Activated naive CD4-positive, alpha-beta T cell treated with anti-CD3 and anti-CD28 coated beads, Interleukin-2, amount 10 ng/mL, durations not matched to agents 7 days and 5 days (primary cell): ENCODE results near the gene GHR.

ENCODE experiments used
- CTCF ChIA-PET: fragments of 350-600 bp; sonication (Branson Sonifier 250); formaldehyde crosslinking; loops from one replicate; lab custom pipeline; 2021; ENCODE audit warnings: antibody characterized with exemption; lab: Charles Lee
- DNase-seq: peaks from one replicate; pipeline ENCODE4 v3.0.0-alpha.2; 2020
- H3K27ac Mint-ChIP-seq: one replicate; pipeline ENCODE4 v1.8.0; 2021; ENCODE audit warnings: mild to moderate bottlenecking, moderate library complexity, mixed read lengths
- H3K27me3 Mint-ChIP-seq: one replicate; pipeline ENCODE4 v1.8.0; 2021; ENCODE audit warnings: mild to moderate bottlenecking, mixed read lengths
- H3K36me3 Mint-ChIP-seq: one replicate; pipeline ENCODE4 v1.8.0; 2021; ENCODE audit warnings: mixed read lengths
- H3K4me1 Mint-ChIP-seq: one replicate; pipeline ENCODE4 v1.8.0; 2021; ENCODE audit warnings: mixed read lengths
- H3K4me3 Mint-ChIP-seq: one replicate; pipeline ENCODE4 v1.8.0; 2021; ENCODE audit warnings: mild to moderate bottlenecking, moderate library complexity, mixed read lengths
- H3K9me3 Mint-ChIP-seq: one replicate; pipeline ENCODE4 v1.8.0; 2021; ENCODE audit warnings: mixed read lengths

GHR gene

DNA sequence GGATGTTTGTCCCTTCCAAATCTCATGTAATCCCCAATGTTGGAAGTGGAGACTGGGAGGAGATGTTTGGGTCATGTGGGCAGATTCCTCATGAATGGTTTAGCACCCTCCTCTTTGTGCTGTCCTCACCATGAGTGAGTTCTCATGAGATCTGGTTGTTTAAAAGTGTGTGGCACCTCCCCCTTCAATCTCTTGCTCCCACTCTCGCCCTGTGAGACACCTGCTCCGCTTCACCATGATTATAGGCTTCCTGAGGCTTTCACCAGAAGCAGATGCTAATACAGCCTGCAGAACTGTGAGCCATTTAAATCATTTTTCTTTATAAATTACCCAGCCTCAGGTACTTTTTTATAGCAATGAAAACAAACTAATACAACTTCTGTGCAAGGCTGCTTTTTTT lies 206.0 kb downstream of the GHR start:
- DNase-seq: no peak
- Mint-ChIP-seq H3K4me1 (no peaks in the 10 kb centered on the region), H3K9me3 (no peaks in the 10 kb centered on the region), H3K27ac (no peak overlapping the region), H3K4me3 (no peak overlapping the region), H3K27me3 (no peaks in the 10 kb centered on the region), H3K36me3 (no peaks in the 10 kb centered on the region)
- CTCF ChIA-PET: no interaction called here

DNA sequence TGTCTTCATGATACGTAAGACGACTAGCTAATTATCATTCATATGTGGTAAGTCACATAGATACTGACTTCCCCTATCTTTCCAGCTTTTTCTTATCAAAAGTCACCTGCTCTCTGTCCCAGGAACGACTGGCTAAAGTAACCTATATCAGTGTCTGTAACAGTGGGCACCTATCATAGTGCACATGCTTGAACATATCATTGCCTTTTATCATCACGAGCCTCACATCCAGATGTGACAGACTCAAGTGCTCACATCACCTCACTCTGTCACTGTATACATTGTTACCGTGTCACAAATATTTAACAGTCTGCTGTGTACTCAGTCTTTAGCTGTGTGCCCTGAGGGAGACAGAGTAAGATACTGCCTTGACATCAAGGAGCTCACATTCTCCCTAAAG lies 208.0 kb downstream of the GHR start:
- Mint-ChIP-seq H3K9me3 (no peaks in the 10 kb centered on the region), H3K27me3 (no peaks in the 10 kb centered on the region), H3K4me3 (no peak overlapping the region), H3K4me1 (no peaks in the 10 kb centered on the region), H3K27ac (no peak overlapping the region), H3K36me3 (no peaks in the 10 kb centered on the region)
- DNase-seq: no peak
- CTCF ChIA-PET: no interaction called here

DNA sequence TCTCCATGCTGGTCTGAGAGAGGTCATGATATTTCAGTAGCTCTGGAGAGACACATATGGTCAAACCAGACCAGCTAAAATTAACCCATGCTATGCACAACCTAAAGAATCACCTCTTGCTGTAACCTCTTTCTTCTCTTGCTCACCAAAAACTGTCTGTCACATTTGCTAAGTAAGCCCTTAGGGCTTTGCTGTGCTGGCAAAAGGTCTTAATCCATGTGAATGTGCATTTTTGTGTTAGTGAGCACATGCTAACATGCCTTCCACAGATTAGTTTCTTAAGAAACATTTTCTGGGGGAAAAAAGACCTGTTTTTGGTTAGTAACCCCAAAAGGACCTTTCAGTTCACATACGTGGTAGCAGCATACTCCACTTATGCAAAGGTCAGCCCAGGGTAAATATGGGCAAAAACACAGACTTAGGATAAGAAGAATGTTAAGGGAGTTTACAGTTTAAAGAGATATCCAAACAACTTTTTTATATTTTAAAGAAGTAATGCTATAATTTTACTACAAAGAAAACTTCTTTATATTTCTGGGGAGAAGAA lies 209.2 kb downstream of the GHR start:
- Mint-ChIP-seq H3K4me1 (no peaks in the 10 kb centered on the region), H3K4me3 (no peak overlapping the region), H3K27me3 (no peaks in the 10 kb centered on the region), H3K9me3 (no peaks in the 10 kb centered on the region), H3K27ac (no peak overlapping the region), H3K36me3 (no peaks in the 10 kb centered on the region)
- no peak for DNase-seq
- CTCF ChIA-PET: no interaction called here

DNA sequence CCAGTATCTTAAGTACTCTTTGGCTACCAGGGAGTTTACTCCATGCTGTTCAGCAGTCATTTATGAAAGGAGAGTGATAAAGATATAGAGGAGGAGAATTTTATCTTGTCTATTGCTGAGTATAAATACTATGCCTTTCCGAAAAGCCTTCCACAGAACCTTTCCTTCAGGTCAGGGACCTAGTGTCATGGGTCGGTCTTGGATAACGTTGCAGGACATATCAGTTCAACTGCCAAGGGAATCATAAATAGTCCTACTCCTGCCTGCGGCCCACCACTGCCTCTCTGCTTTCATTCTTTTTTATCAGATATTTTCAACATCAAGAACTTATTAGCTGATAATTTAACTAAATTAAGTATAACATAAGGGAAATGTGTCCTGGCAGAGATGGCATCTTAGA lies 211.3 kb downstream of the GHR start:
- Mint-ChIP-seq H3K27ac (no peak overlapping the region), H3K36me3 (no peaks in the 10 kb centered on the region), H3K9me3 (no peaks in the 10 kb centered on the region), H3K4me1 (no peaks in the 10 kb centered on the region), H3K4me3 (no peak overlapping the region), H3K27me3 (no peaks in the 10 kb centered on the region)
- DNase-seq: no peak
- CTCF ChIA-PET: no interaction called here

DNA sequence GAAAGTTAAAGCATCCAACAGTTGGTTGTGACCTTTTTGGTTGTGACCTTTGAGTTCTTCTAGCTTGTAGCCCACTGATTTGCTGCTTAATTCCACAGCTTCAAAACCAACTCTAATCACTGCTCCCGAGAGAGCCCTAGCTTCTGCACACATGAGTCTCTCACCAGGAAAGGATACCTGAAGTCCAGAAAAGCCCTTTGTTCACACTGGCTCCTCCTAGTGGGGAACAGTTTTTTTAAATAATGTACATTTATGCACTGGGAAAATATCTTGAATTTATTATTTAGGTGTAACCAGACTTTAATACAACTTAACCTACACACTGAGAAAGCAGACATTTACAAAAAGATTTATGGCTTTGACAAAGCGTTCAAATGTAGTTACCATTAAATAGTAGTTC lies 213.2 kb downstream of the GHR start:
- no peak for DNase-seq
- H3K36me3 Mint-ChIP-seq: no peaks in the 10 kb centered on the region
- no peaks in the 10 kb centered on the region for H3K27me3 Mint-ChIP-seq
- H3K4me3 Mint-ChIP-seq: no peak overlapping the region
- H3K27ac Mint-ChIP-seq: no peak overlapping the region
- CTCF ChIA-PET: no interaction called here
- H3K9me3 Mint-ChIP-seq: no peaks in the 10 kb centered on the region
- H3K4me1 Mint-ChIP-seq: no peaks in the 10 kb centered on the region

DNA sequence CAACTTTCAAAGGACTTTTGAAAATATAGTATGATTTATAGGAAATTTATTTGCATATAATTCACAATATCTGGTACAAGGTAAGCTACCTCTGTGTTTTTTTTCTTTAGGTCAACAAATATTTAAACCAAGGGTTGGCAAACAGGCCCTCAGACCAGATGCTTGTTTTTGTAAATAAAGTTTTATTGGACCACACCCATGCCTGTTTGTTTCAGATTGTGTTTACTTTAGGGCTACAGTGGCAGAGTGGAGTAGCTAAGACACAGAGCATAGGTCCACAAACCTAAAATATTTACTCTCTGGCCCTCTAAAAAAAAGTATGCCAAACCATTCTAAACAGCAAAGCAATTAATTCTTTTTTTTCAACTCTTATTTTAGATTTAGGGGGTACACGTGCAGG lies 213.7 kb downstream of the GHR start:
- CTCF ChIA-PET: no interaction called here
- no peak for DNase-seq
- Mint-ChIP-seq H3K36me3 (no peaks in the 10 kb centered on the region), H3K4me1 (no peaks in the 10 kb centered on the region), H3K4me3 (no peak overlapping the region), H3K27me3 (no peaks in the 10 kb centered on the region), H3K9me3 (no peaks in the 10 kb centered on the region), H3K27ac (no peak overlapping the region)

DNA sequence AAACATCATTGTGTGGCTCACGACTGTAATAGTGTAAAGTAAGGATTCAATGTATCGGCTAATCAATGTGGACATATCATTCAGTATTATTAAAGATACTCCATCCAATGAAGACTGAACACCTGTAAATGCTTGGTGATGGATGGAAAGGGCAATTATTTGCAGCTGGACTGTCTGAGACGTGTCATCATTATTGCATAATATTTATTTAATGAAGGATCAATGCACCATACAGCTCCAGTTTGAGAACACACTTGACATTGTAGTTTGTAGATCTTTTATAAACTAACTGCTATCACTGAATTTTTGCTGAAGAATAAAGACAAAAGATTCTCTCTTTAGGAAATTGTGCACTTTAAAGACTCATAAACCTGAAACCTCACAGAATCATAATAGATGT lies 215.7 kb downstream of the GHR start:
- H3K9me3 Mint-ChIP-seq: no peaks in the 10 kb centered on the region
- no peaks in the 10 kb centered on the region for H3K36me3 Mint-ChIP-seq
- CTCF ChIA-PET: no interaction called here
- DNase-seq: no peak
- no peak overlapping the region for H3K27ac Mint-ChIP-seq
- no peaks in the 10 kb centered on the region for H3K4me1 Mint-ChIP-seq
- no peak overlapping the region for H3K4me3 Mint-ChIP-seq
- no peaks in the 10 kb centered on the region for H3K27me3 Mint-ChIP-seq

DNA sequence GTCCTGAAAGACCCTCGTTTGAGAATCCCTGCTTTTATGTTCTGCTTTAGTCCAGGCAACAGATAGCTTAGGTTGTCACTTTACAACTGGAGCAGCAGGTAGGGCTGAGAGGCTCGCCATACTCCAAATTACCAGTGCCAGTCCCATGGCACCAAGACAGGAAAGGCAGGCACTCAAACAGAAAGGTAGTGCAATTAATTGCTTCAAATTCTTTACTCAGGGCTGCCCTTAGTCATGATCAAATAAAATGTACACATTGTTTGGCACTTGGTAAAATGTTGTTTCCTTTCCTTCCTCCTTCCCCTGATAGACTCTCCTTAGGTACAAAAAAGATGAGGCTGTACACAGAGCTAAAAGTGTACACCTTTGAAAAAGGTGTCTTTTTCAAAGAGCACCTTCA lies 217.6 kb downstream of the GHR start:
- H3K4me1 Mint-ChIP-seq: no peaks in the 10 kb centered on the region
- no peak overlapping the region for H3K27ac Mint-ChIP-seq
- no peaks in the 10 kb centered on the region for H3K27me3 Mint-ChIP-seq
- no peaks in the 10 kb centered on the region for H3K9me3 Mint-ChIP-seq
- no peak for DNase-seq
- no peaks in the 10 kb centered on the region for H3K36me3 Mint-ChIP-seq
- CTCF ChIA-PET: no interaction called here
- no peak overlapping the region for H3K4me3 Mint-ChIP-seq

DNA sequence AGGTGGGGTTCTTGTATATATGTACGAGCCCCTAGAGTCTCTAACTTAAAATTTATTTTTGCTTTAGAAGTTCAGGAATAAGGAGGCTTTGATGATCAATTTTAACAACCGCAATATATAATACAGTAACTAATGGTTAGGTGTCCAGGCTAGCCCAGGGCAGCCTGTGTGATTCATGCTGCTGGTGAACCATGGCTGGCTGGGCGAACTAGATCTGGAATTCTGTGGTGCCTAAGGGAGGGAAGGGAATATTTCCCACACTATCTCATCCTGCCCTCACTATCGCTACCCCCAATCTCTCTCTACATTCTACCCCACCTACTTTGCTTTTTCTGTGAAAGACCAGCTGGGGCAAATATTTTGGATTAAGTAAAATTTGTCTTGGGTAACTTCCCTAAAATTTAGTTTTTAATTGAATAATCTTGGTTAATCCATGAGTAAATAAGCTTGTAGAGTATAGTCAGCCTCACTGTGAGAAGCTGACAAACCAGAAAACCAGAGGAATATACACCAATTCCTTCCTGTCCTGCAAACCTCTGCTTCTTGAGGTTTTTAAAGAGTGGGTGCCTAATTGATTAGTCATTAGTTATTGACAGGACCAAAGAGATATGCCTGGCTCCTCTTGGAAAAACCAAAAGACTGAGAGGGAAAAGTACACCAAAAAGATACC lies 218.2 kb downstream of the GHR start:
- no peak for DNase-seq
- CTCF ChIA-PET: no interaction called here
- no peak overlapping the region for H3K4me3 Mint-ChIP-seq

DNA sequence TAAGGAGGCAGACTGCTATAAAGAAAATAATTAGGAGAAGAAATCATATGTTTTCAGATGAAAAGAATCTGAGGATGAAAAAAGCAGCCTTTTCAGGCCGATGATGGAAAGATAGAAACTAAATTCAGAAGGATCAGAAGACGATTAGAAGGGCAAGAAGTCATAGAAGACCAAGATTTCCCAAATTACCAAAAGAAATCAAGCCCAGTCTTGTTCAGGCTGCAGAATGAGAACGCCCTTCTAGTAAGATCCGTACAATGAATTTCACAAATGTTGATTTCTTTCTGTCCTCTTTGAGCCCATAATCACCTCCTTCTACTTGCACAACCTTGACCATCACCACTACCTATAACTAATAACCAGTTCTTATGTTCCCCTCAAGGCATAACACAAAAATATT lies 218.8 kb downstream of the GHR start:
- no peaks in the 10 kb centered on the region for H3K36me3 Mint-ChIP-seq
- no peaks in the 10 kb centered on the region for H3K9me3 Mint-ChIP-seq
- H3K4me1 Mint-ChIP-seq: no peaks in the 10 kb centered on the region
- H3K27ac Mint-ChIP-seq: no peak overlapping the region
- no peaks in the 10 kb centered on the region for H3K27me3 Mint-ChIP-seq
- no peak for DNase-seq
- CTCF ChIA-PET: no interaction called here
- H3K4me3 Mint-ChIP-seq: no peak overlapping the region

More for the DNA sequence above, 218.2 kb downstream of the GHR start:
- no peak overlapping the region for H3K27ac Mint-ChIP-seq
- no peaks in the 10 kb centered on the region for H3K4me1 Mint-ChIP-seq
- H3K9me3 Mint-ChIP-seq: no peaks in the 10 kb centered on the region
- no peaks in the 10 kb centered on the region for H3K27me3 Mint-ChIP-seq
- H3K36me3 Mint-ChIP-seq: no peaks in the 10 kb centered on the region

DNA sequence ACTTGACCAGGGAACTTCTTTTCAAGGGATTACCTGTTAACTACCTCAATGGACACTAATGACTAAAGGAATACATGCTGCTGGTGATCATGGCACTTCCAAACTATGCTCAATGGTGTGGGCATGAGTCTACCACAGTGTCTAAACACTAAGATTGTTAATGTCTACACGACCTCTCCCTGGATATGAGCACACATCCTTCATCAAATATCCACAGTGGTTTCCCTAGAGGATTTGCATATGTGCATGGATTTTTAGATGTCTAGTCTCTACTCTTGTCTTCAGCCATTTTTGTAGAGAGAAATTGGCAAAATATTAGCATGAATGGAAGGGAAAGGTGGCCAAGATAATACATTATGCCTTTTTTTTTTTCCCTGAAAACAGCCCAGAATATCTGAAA lies 220.1 kb downstream of the GHR start:
- no peak overlapping the region for H3K27ac Mint-ChIP-seq
- CTCF ChIA-PET: no interaction called here
- no peaks in the 10 kb centered on the region for H3K27me3 Mint-ChIP-seq
- no peak for DNase-seq
- H3K4me3 Mint-ChIP-seq: no peak overlapping the region
- no peaks in the 10 kb centered on the region for H3K36me3 Mint-ChIP-seq
- no peaks in the 10 kb centered on the region for H3K9me3 Mint-ChIP-seq
- no peaks in the 10 kb centered on the region for H3K4me1 Mint-ChIP-seq

DNA sequence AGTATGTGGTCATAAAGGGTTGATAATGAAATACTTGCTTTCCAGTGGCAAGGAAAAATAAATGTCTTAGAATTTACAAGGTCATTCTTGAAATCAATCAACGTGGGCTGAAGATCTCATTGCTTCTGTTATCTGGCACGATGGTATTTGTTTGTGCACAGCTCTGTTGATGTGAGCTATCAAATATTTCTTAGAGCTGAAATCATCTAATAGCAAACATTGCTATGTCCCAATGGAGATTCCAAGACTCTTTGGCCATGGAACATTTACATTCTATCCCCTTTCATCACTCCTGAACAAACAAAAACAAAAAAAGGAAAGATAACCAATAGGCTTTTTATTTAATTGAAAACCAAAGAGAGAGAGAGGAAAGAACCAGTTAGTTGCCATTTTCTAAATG lies 221.9 kb downstream of the GHR start:
- H3K4me3 Mint-ChIP-seq: no peak overlapping the region
- no peaks in the 10 kb centered on the region for H3K4me1 Mint-ChIP-seq
- H3K9me3 Mint-ChIP-seq: no peaks in the 10 kb centered on the region
- DNase-seq: no peak
- CTCF ChIA-PET: no interaction called here
- H3K27ac Mint-ChIP-seq: no peak overlapping the region
- H3K36me3 Mint-ChIP-seq: no peaks in the 10 kb centered on the region
- H3K27me3 Mint-ChIP-seq: no peaks in the 10 kb centered on the region

DNA sequence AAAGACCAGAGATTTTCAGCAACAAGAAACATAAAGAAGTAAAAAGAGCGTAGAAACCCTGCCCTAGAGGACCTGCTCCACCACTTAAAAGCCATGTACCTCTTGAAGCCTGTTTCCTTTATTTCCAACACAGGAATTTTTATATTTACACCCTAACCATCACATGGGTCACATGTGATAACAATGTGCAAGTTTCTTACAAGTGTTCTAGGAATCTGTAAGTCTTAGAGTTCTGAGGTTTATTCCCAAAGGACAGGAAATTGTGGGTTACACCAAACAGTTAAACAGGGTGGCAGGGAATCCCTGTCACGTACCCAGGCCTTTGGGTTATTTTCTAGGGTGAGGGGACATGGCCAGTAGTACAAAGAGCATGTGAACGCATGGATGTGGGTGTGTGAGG lies 224.8 kb downstream of the GHR start:
- Mint-ChIP-seq H3K36me3 (no peaks in the 10 kb centered on the region), H3K4me1 (no peaks in the 10 kb centered on the region), H3K27ac (no peak overlapping the region), H3K27me3 (no peaks in the 10 kb centered on the region), H3K4me3 (no peak overlapping the region), H3K9me3 (no peaks in the 10 kb centered on the region)
- no peak for DNase-seq
- CTCF ChIA-PET: interaction anchor here (0.6 kb wide), 1 partner anchor 989 kb away, joined by 3 read pairs; no protein-coding TSS in a partner anchor

DNA sequence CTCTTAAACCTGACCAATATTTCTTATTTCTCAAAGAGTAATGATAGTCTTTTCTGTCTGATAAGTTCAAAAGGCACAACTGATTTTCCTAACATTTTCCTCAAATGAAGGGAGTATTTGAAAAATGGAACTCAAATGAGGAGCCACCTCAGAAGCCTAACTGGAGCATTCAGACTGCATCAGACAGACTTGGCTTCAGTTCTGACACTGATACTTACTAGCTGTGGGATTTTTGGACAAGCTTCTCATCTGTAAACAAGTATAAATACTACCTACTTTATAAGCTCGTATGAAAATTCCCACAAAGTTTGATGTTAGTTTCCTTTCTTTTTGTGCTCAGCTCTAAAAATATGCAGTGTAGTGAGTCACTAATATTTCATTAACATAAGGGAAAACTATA lies 225.7 kb downstream of the GHR start:
- Mint-ChIP-seq H3K4me1 (no peaks in the 10 kb centered on the region), H3K27me3 (no peaks in the 10 kb centered on the region), H3K4me3 (no peak overlapping the region), H3K36me3 (no peaks in the 10 kb centered on the region), H3K27ac (no peak overlapping the region), H3K9me3 (no peaks in the 10 kb centered on the region)
- DNase-seq: no peak
- CTCF ChIA-PET: no interaction called here

DNA sequence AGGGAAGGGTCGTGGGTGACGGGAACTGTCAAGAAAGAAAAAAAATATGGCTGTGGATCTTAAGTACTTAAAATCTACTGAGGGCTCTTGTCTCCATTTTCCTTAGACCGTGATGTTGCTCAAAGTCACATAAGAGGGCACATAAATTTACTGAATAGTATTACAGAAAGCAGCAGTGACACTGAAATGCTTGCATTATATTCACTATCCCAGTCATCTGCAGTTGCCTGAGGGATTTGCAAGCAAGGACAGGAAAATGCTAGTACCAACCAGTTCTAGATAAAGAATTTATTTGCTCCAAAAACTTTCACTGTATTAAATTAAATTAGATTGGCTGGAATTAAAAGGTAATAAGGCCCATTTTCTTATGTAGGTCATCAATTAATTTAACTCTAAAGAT lies 226.8 kb downstream of the GHR start:
- no peaks in the 10 kb centered on the region for H3K9me3 Mint-ChIP-seq
- H3K36me3 Mint-ChIP-seq: no peaks in the 10 kb centered on the region
- CTCF ChIA-PET: no interaction called here
- no peaks in the 10 kb centered on the region for H3K4me1 Mint-ChIP-seq
- H3K27ac Mint-ChIP-seq: no peak overlapping the region
- no peak overlapping the region for H3K4me3 Mint-ChIP-seq
- no peaks in the 10 kb centered on the region for H3K27me3 Mint-ChIP-seq
- DNase-seq: no peak

DNA sequence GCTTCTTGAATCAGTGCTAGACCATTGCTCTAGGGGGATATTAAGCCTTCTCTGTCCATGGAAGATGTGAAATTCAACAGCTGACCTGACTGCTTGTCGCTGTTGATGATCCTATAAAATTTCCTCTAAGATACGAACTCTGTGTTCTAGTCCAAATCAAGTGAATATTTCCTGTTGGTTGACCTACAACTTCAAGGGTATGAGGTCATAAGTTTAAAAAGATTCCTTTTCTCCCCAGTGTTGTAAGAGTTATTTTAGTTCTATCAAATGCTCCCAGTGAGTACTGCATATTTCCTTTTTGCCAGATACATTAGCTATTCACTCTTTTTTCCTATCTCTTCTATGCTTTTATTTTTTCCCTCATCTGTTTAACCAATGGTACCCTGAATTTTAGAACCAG lies 230.5 kb downstream of the GHR start:
- CTCF ChIA-PET: no interaction called here
- no peaks in the 10 kb centered on the region for H3K27me3 Mint-ChIP-seq

More for the DNA sequence above, 230.5 kb downstream of the GHR start:
- Mint-ChIP-seq H3K4me3 (no peak overlapping the region), H3K36me3 (no peaks in the 10 kb centered on the region), H3K9me3 (no peaks in the 10 kb centered on the region), H3K4me1 (no peaks in the 10 kb centered on the region), H3K27ac (no peak overlapping the region)
- no peak for DNase-seq
